Measurements from ENCODE around the gene SHROOM1. TPM values are rescaled to one million over a fixed set of nuclear protein-coding genes. Genes with fewer than 3 reads are reported as not detected.

The SHROOM1 gene
- total and polyA plus RNA-seq, 9 donors = 3.8 to 22.4 (median 8.5) TPM

GRCh38 chr5:132825033-132825833 is 5.2 kb downstream of the SHROOM1 start:
- H3K9me3 ChIP-seq = no peaks in the 10 kb centered on the region
- intact Hi-C loops (cut with DNase I) = loop anchor here in 2 of 4 donors (10.0 kb wide), 1 partner anchor 440 kb away; no protein-coding TSS in a partner anchor
- H3K4me1 ChIP-seq (ENCODE audit: insufficient read depth) = peaks cover 8% of the 10 kb centered on the region
- no peak overlapping the region for H3K4me3 ChIP-seq
- TF ChIP-seq POLR2A (IDR thresholded peaks at IDR 0.05) = no peak
- no peak for TF ChIP-seq CTCF (IDR thresholded peaks at IDR 0.05)
- 68 to 84% (median 77%) methylated on average over 62 to 71 of the region's 71 CpGs for WGBS, 3 donors
- no peaks in the 10 kb centered on the region for H3K36me3 ChIP-seq
- peak in 1 of 5 donors; percentile 19 for DNase-seq
- no peaks in the 10 kb centered on the region for H3K27me3 ChIP-seq
- no peak overlapping the region for H3K27ac ChIP-seq

- intact Hi-C loops (cut with DNase I) = loop anchor here in 2 of 4 donors (5.0 to 10.0 kb wide), 2 partner anchors 47 to 440 kb away; partner anchors contain the start of gene SEPTIN8 (in 1 of the 2)
- H3K9me3 ChIP-seq = no peaks in the 10 kb centered on the region
- no peaks in the 10 kb centered on the region for H3K27me3 ChIP-seq
- H3K36me3 ChIP-seq = no peaks in the 10 kb centered on the region
- H3K27ac ChIP-seq = no peak overlapping the region
- TF ChIP-seq CTCF (IDR thresholded peaks at IDR 0.05) = no peak
- TF ChIP-seq POLR2A (IDR thresholded peaks at IDR 0.05) = no peak
- no peak for TF ChIP-seq EP300 (IDR thresholded peaks at IDR 0.05)
- H3K4me1 ChIP-seq (ENCODE audit: insufficient read depth) = peaks cover 8% of the 10 kb centered on the region
- H3K4me3 ChIP-seq = no peak overlapping the region
- DNase-seq = no peak
- WGBS, 3 donors = 93 to 95% (median 95%) methylated on average over 3 of the region's 3 CpGs
Observed at GRCh38 chr5:132824426-132824825, 6.0 kb downstream of the SHROOM1 start.

- no peak overlapping the region for H3K27ac ChIP-seq
- intact Hi-C loops (cut with DNase I) = loop anchor here in 2 of 4 donors (5.0 to 10.0 kb wide), 2 partner anchors 46 to 439 kb away; partner anchors contain the start of gene SEPTIN8 (in 1 of the 2)
- peaks cover 8% of the 10 kb centered on the region for H3K4me1 ChIP-seq (ENCODE audit: insufficient read depth)
- H3K36me3 ChIP-seq = no peaks in the 10 kb centered on the region
- WGBS, 3 donors = 64 to 81% (median 71%) methylated on average over 6 to 7 of the region's 7 CpGs
- no peak overlapping the region for H3K4me3 ChIP-seq
- TF ChIP-seq POLR2A (IDR thresholded peaks at IDR 0.05) (no peak), EP300 (IDR thresholded peaks at IDR 0.05) (no peak), CTCF (IDR thresholded peaks at IDR 0.05) (no peak)
- DNase-seq = no peak
- H3K27me3 ChIP-seq = no peaks in the 10 kb centered on the region
- no peaks in the 10 kb centered on the region for H3K9me3 ChIP-seq
Observed at GRCh38 chr5:132823481-132824050, 6.9 kb downstream of the SHROOM1 start.

- no peak overlapping the region for H3K27ac ChIP-seq
- 14 to 33% (median 29%) methylated on average over 53 to 68 of the region's 68 CpGs for WGBS, 3 donors
- peak in 4 of 5 donors; percentile 58 to 78 (median 63) for DNase-seq
- TF ChIP-seq EP300 (IDR thresholded peaks at IDR 0.05) (no peak), POLR2A (IDR thresholded peaks at IDR 0.05) (no peak), CTCF (IDR thresholded peaks at IDR 0.05) (no peak)
- H3K9me3 ChIP-seq = no peaks in the 10 kb centered on the region
- H3K4me1 ChIP-seq (ENCODE audit: insufficient read depth) = peaks cover 8% of the 10 kb centered on the region
- intact Hi-C loops (cut with DNase I) = loop anchor here in 2 of 4 donors (5.0 to 10.0 kb wide), 2 partner anchors 46 to 438 kb away; partner anchors contain the start of gene SEPTIN8 (in 1 of the 2)
- no peaks in the 10 kb centered on the region for H3K36me3 ChIP-seq
- H3K27me3 ChIP-seq = no peaks in the 10 kb centered on the region
- H3K4me3 ChIP-seq = no peak overlapping the region
Observed at GRCh38 chr5:132822650-132823480, 7.6 kb downstream of the SHROOM1 start.

Measured in ovary (tissue), 9 donors.